HFF-Myc (cell line): ENCODE results near the gene ARHGEF37.

ENCODE experiments used
- DNase-seq: peaks from one replicate; pipeline ENCODE4 v3.0.0-alpha.2; 2011; ENCODE audit warnings: low read depth; ENCODE audit errors: extremely low read depth
- H3K4me3 ChIP-seq: replicated peaks from 2 replicates; pipeline ENCODE4 v1.5.1; 2011; ENCODE audit warnings: low read depth, mild to moderate bottlenecking, control low read depth, low read length
- CTCF ChIP-seq: IDR thresholded peaks from 2 replicates; pipeline ENCODE4 v1.5.1; 2012; ENCODE audit warnings: mild to moderate bottlenecking, low read depth, low read length, control low read depth; ENCODE audit errors: missing control alignments

ARHGEF37 gene

GRCh38 chr5:149671544-149671943, 90.2 kb downstream of the ARHGEF37 start:
- DNase-seq = no peak
- no peak overlapping the region for H3K4me3 ChIP-seq
- TF ChIP-seq CTCF = no peak

GRCh38 chr5:149672701-149673476, 91.6 kb downstream of the ARHGEF37 start:
- DNase-seq = no peak
- TF ChIP-seq CTCF = no peak
- no peak overlapping the region for H3K4me3 ChIP-seq

- no peak for TF ChIP-seq CTCF
- H3K4me3 ChIP-seq = no peak overlapping the region
- DNase-seq = no peak
These were observed 93.4 kb downstream of the ARHGEF37 start for GRCh38 chr5:149674686-149675085.

GRCh38 chr5:149675610-149676201, 94.4 kb downstream of the ARHGEF37 start:
- no peak for TF ChIP-seq CTCF
- no peak overlapping the region for H3K4me3 ChIP-seq
- no peak for DNase-seq

GRCh38 chr5:149677731-149678130, 96.4 kb downstream of the ARHGEF37 start:
- no peak for DNase-seq
- H3K4me3 ChIP-seq = no peak overlapping the region
- no peak for TF ChIP-seq CTCF

GRCh38 chr5:149679876-149680809, 98.8 kb downstream of the ARHGEF37 start:
- TF ChIP-seq CTCF = no peak
- no peak for DNase-seq
- no peak overlapping the region for H3K4me3 ChIP-seq
